ENCODE data around the gene FCHSD1.
"Not testable (repeated sequence)": the region's sequence is repeated elsewhere in the genome, so short reads cannot be mapped to it uniquely, and the experiment has no call there.

FCHSD1 gene

GRCh38 chr5:141618030-141618803 is 33.0 kb downstream of the FCHSD1 start:
- DNase-seq (ENCODE audit: low read depth in 4 of 4, low spot score in 1 of 4), result peak in 2 of 4 experiments; percentile 54 to 56

GRCh38 chr5:141617682-141618029 is 33.6 kb downstream of the FCHSD1 start:
- DNase-seq (ENCODE audit: low read depth in 4 of 4, low spot score in 1 of 4), result no peak

- no peak for DNase-seq (ENCODE audit: low read depth in 4 of 4, low spot score in 1 of 4)
Observed at GRCh38 chr5:141617128-141617527, 34.1 kb downstream of the FCHSD1 start.

- no peak for DNase-seq (ENCODE audit: low read depth in 4 of 4, low spot score in 1 of 4)
Observed at GRCh38 chr5:141615991-141616720, 35.1 kb downstream of the FCHSD1 start.

GRCh38 chr5:141613344-141613743 is 37.9 kb downstream of the FCHSD1 start:
- no peak for DNase-seq (ENCODE audit: low read depth in 4 of 4, low spot score in 1 of 4)

GRCh38 chr5:141611289-141611688 is 39.9 kb downstream of the FCHSD1 start:
- no peak for DNase-seq (ENCODE audit: low read depth in 4 of 4, low spot score in 1 of 4)

GRCh38 chr5:141609921-141610320 is 41.3 kb downstream of the FCHSD1 start:
- DNase-seq (ENCODE audit: low read depth in 4 of 4, low spot score in 1 of 4), result not testable (repeated sequence)

- no peak for DNase-seq (ENCODE audit: low read depth in 4 of 4, low spot score in 1 of 4)
Observed at GRCh38 chr5:141609044-141609443, 42.2 kb downstream of the FCHSD1 start.

GRCh38 chr5:141608557-141608956 is 42.7 kb downstream of the FCHSD1 start:
- no peak for DNase-seq (ENCODE audit: low read depth in 4 of 4, low spot score in 1 of 4)

- no peak for DNase-seq (ENCODE audit: low read depth in 4 of 4, low spot score in 1 of 4)
Observed at GRCh38 chr5:141608046-141608445, 43.2 kb downstream of the FCHSD1 start.

GRCh38 chr5:141605523-141606277 is 45.5 kb downstream of the FCHSD1 start:
- peak in 3 of 4 experiments; percentile 27 to 34 (median 33) for DNase-seq (ENCODE audit: low read depth in 4 of 4, low spot score in 1 of 4)

- no peak for DNase-seq (ENCODE audit: low read depth in 4 of 4, low spot score in 1 of 4)
Observed at GRCh38 chr5:141603923-141604717, 47.1 kb downstream of the FCHSD1 start.

GRCh38 chr5:141602606-141603005 is 48.6 kb downstream of the FCHSD1 start:
- no peak for DNase-seq (ENCODE audit: low read depth in 4 of 4, low spot score in 1 of 4)

- no peak for DNase-seq (ENCODE audit: low read depth in 4 of 4, low spot score in 1 of 4)
Observed at GRCh38 chr5:141598391-141599345, 52.5 kb downstream of the FCHSD1 start.

- no peak for DNase-seq (ENCODE audit: low read depth in 4 of 4, low spot score in 1 of 4)
Observed at GRCh38 chr5:141597814-141598213, 53.4 kb downstream of the FCHSD1 start.

GRCh38 chr5:141597394-141597793 is 53.8 kb downstream of the FCHSD1 start:
- no peak for DNase-seq (ENCODE audit: low read depth in 4 of 4, low spot score in 1 of 4)

- no peak for DNase-seq (ENCODE audit: low read depth in 4 of 4, low spot score in 1 of 4)
Observed at GRCh38 chr5:141596867-141597266, 54.4 kb downstream of the FCHSD1 start.

- DNase-seq (ENCODE audit: low read depth in 4 of 4, low spot score in 1 of 4), result no peak
Observed at GRCh38 chr5:141590127-141590526, 61.1 kb downstream of the FCHSD1 start.
